GM23338 (cell line): ENCODE measurements around the gene PSMA8. TPM values are rescaled to one million over a fixed set of nuclear protein-coding genes. Genes with fewer than 3 reads are reported as not detected.

Experiments
- ATAC-seq: fragments of 200-7000 bp; cut with Tn5 transposase; 3 replicates; pipeline ENCODE4 v1.9.1; 2020
- DNase-seq: peaks from one replicate; pipeline ENCODE4 v3.0.0-alpha.2; 2015; ENCODE audit warnings: low spot score
- H2AFZ ChIP-seq: fragments of 200-600 bp; sonication (generic); 2 replicates; pipeline ENCODE4 v1.8.0; 2016; ENCODE audit warnings: antibody characterized with exemption, mild to moderate bottlenecking, moderate library complexity
- H3F3A ChIP-seq: fragments of 200-600 bp; sonication (generic); replicated peaks from 2 replicates; pipeline ENCODE4 v1.8.0; 2017; ENCODE audit warnings: antibody characterized with exemption, mixed run types, low read depth
- H3K27ac ChIP-seq: fragments of 200-600 bp; sonication (generic); 2 replicates; pipeline ENCODE4 v1.6.1; 2016; ENCODE audit warnings: low read depth
- H3K27me3 ChIP-seq: fragments of 200-600 bp; sonication (generic); 2 replicates; pipeline ENCODE4 v1.8.0; 2016; ENCODE audit warnings: mild to moderate bottlenecking, mixed run types, moderate library complexity; ENCODE audit not compliant: insufficient read depth
- H3K36me3 ChIP-seq: fragments of 200-600 bp; sonication (generic); 2 replicates; pipeline ENCODE4 v1.8.0; 2016; ENCODE audit warnings: mild to moderate bottlenecking; ENCODE audit not compliant: insufficient read depth
- H3K4me1 ChIP-seq: fragments of 200-600 bp; sonication (generic); 2 replicates; pipeline ENCODE4 v1.8.0; 2016; ENCODE audit warnings: mild to moderate bottlenecking, moderate library complexity; ENCODE audit not compliant: insufficient read depth
- H3K4me2 ChIP-seq: fragments of 200-600 bp; sonication (generic); 2 replicates; pipeline ENCODE4 v1.7.1; 2017; ENCODE audit warnings: mixed run types
- H3K4me3 ChIP-seq: fragments of 200-600 bp; sonication (generic); 2 replicates; pipeline ENCODE4 v1.6.1; 2016; ENCODE audit warnings: mixed run types
- H3K79me2 ChIP-seq: fragments of 200-600 bp; sonication (generic); replicated peaks from 2 replicates; pipeline ENCODE4 v1.8.0; 2017; ENCODE audit warnings: mild to moderate bottlenecking; ENCODE audit not compliant: insufficient read depth
- H3K9me2 ChIP-seq: fragments of 200-600 bp; sonication (generic); 2 replicates; pipeline ENCODE4 v1.8.0; 2017; ENCODE audit not compliant: insufficient read depth
- H4K20me1 ChIP-seq: fragments of 200-600 bp; sonication (generic); replicated peaks from 2 replicates; pipeline ENCODE4 v1.8.0; 2017; ENCODE audit warnings: mild to moderate bottlenecking; ENCODE audit not compliant: insufficient read depth
- H3K27ac Mint-ChIP-seq: 2 replicates; pipeline ENCODE4 v1.8.0; 2020; ENCODE audit warnings: inconsistent platforms, mild to moderate bottlenecking, moderate library complexity, mixed read lengths
- H3K27me3 Mint-ChIP-seq: 3 replicates; pipeline ENCODE4 v1.8.0; 2022; ENCODE audit warnings: low read depth, mild to moderate bottlenecking, moderate library complexity, mixed read lengths, inconsistent platforms; ENCODE audit not compliant: insufficient read depth, poor library complexity
- H3K36me3 Mint-ChIP-seq: 3 replicates; pipeline ENCODE4 v1.8.0; 2021; ENCODE audit warnings: low read depth, mild to moderate bottlenecking, inconsistent platforms, moderate library complexity, mixed read lengths
- H3K4me1 Mint-ChIP-seq: 3 replicates; pipeline ENCODE4 v1.8.0; 2020; ENCODE audit warnings: mild to moderate bottlenecking, inconsistent platforms, mixed read lengths
- H3K4me3 Mint-ChIP-seq: 3 replicates; pipeline ENCODE4 v1.8.0; 2021; ENCODE audit warnings: moderate library complexity, mild to moderate bottlenecking, inconsistent platforms, mixed read lengths
- H3K9me3 Mint-ChIP-seq: 3 replicates; pipeline ENCODE4 v1.8.0; 2020; ENCODE audit warnings: moderate library complexity, mild to moderate bottlenecking, inconsistent platforms, mixed read lengths
- JUNB ChIP-seq: IDR thresholded peaks from one replicate; pipeline ENCODE4 v1.6.1; 2016; ENCODE audit warnings: antibody characterized with exemption; ENCODE audit not compliant: unreplicated experiment
- STAT1 ChIP-seq: IDR thresholded peaks from one replicate; pipeline ENCODE4 v1.6.1; 2016; ENCODE audit warnings: antibody characterized with exemption; ENCODE audit not compliant: unreplicated experiment
- ZNF114 ChIP-seq: fragments of 250-450 bp; sonication (Bioruptor Pico); IDR thresholded peaks from 2 replicates; pipeline ENCODE4 v1.5.0; 2020; ENCODE audit warnings: mild to moderate bottlenecking, moderate library complexity
- ZNF331 ChIP-seq: fragments of 250-450 bp; sonication (Bioruptor Pico); IDR thresholded peaks from 2 replicates; pipeline ENCODE4 v1.5.0; 2020; ENCODE audit warnings: low read depth, mild to moderate bottlenecking, moderate library complexity
- ZNF462 ChIP-seq: fragments of 250-450 bp; sonication (Bioruptor Pico); IDR thresholded peaks from 2 replicates; pipeline ENCODE4 v1.5.0; 2020; ENCODE audit warnings: mild to moderate bottlenecking, moderate library complexity
- polyA plus RNA-seq: library from polyadenylated mRNA; unstranded; fragments of >200 nt; fragmentation: Nextera tagmentation; extraction: Ambion mirVana; gene quantifications from 2 replicates; pipeline ENCODE4 v1.2.1, GENCODE V29; 2016
- total RNA-seq: library from RNA; depleted of rRNA; stranded (reverse); fragments of >200 nt; shearing (Covaris generic); gene quantifications from 2 replicates; pipeline ENCODE4 v1.2.3, GENCODE V29; 2014
- TF ChIP-seq, protein P1 (sequence below): IDR thresholded peaks from one replicate; pipeline ENCODE4 v1.6.1; 2018; ENCODE audit warnings: antibody characterized with exemption; ENCODE audit not compliant: unreplicated experiment

PSMA8 gene
- total and polyA plus RNA-seq, 2 experiments from 2014 or later: not detected

- no peak for TF ChIP-seq ZNF462 (CRISPR knock-in tag)
- TF ChIP-seq, protein P1, sequence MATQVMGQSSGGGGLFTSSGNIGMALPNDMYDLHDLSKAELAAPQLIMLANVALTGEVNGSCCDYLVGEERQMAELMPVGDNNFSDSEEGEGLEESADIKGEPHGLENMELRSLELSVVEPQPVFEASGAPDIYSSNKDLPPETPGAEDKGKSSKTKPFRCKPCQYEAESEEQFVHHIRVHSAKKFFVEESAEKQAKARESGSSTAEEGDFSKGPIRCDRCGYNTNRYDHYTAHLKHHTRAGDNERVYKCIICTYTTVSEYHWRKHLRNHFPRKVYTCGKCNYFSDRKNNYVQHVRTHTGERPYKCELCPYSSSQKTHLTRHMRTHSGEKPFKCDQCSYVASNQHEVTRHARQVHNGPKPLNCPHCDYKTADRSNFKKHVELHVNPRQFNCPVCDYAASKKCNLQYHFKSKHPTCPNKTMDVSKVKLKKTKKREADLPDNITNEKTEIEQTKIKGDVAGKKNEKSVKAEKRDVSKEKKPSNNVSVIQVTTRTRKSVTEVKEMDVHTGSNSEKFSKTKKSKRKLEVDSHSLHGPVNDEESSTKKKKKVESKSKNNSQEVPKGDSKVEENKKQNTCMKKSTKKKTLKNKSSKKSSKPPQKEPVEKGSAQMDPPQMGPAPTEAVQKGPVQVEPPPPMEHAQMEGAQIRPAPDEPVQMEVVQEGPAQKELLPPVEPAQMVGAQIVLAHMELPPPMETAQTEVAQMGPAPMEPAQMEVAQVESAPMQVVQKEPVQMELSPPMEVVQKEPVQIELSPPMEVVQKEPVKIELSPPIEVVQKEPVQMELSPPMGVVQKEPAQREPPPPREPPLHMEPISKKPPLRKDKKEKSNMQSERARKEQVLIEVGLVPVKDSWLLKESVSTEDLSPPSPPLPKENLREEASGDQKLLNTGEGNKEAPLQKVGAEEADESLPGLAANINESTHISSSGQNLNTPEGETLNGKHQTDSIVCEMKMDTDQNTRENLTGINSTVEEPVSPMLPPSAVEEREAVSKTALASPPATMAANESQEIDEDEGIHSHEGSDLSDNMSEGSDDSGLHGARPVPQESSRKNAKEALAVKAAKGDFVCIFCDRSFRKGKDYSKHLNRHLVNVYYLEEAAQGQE: no peak
These were observed 93.5 kb downstream of the PSMA8 start (continued) for GRCh38 chr18:26227051-26227670.

DNA sequence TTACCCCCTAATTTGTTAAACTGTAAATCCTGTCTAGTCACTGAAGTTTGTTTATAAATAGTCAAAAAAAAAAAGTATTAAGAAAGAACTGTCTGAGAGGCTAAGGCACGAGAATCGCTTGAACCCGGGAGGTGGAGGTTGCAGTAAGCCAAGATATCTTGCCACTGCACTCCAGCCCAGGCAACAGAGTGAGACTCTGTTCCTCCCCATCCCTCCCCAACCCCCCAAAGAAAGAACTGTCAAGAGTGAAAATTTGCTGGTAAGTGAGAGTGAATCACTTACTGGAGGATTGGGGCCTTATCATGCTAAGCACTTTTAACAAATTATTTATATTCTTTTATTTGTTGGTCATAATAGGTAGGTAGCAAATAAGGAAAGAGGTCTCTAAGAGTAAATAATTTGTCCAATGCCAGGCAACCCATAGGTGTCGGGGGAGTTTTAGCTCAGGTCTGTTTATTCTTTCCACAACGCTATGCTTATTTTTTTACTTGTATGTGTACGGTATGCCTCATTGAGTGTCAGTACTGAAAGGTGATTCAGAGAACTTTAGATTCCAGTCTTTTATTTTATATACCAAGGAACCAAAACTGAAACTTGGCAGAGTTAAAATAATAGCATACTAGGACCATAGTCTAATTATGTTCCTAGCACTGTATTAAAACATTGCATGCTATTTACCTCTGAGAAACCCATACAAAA, 95.0 kb downstream of the PSMA8 start:
- H3K4me3 Mint-ChIP-seq: peak overlapping the region; percentile 93
- H3K36me3 Mint-ChIP-seq: peaks cover 25% of the 10 kb centered on the region
- peaks cover 29% of the 10 kb centered on the region for H3K4me1 ChIP-seq
- DNase-seq (no peak), ATAC-seq (no peak)
- TF ChIP-seq ZNF114: no peak
- TF ChIP-seq, protein P1: no peak
- TF ChIP-seq ZNF331 (CRISPR knock-in tag): no peak
- TF ChIP-seq JUNB: no peak
- TF ChIP-seq STAT1: no peak
- no peaks in the 10 kb centered on the region for H3K36me3 ChIP-seq
- no peak overlapping the region for H3K27ac Mint-ChIP-seq
- no peaks in the 10 kb centered on the region for H3K9me2 ChIP-seq
- no peaks in the 10 kb centered on the region for H3K27me3 ChIP-seq
- H3K9me3 Mint-ChIP-seq: peaks cover 15% of the 10 kb centered on the region
- peak overlapping the region; percentile 98 for H3K4me2 ChIP-seq
- peaks cover 67% of the 10 kb centered on the region for H3K79me2 ChIP-seq
- peaks cover 21% of the 10 kb centered on the region for H4K20me1 ChIP-seq
- H3K27ac ChIP-seq: no peak overlapping the region
- no peak overlapping the region for H2AFZ ChIP-seq
- peaks cover 53% of the 10 kb centered on the region for H3K4me1 Mint-ChIP-seq
- 0 out of 2 replicates have a peak, but pooled peaks cover 4% of the 10 kb centered on the region for H3F3A ChIP-seq
- no peaks in the 10 kb centered on the region for H3K27me3 Mint-ChIP-seq
- H3K4me3 ChIP-seq: peak overlapping the region; percentile 84; the same call in 1 of the 2 replicates
